ENCODE data around the gene GFRA1. TPM values are rescaled to one million over a fixed set of nuclear protein-coding genes. Genes with fewer than 3 reads are reported as not detected.

Gene GFRA1
- polyA plus RNA-seq, 1 donor (not counting 4 experiments of a cell fraction or from before 2014, with no cell fraction given) = not detected

GRCh38 chr10:116049974-116050304 is 223.1 kb downstream of the GFRA1 start:
- Histone ChIP-seq H4K20me1 (ENCODE audit: control insufficient read depth, extremely low read depth, insufficient read depth, low read length) (no peaks in the 10 kb centered on the region), H3K9me3 (ENCODE audit: control insufficient read depth, low read depth, low read length) (no peaks in the 10 kb centered on the region), H3K4me2 (ENCODE audit: control insufficient read depth, extremely low read depth, insufficient read depth, low read depth, low read length) (no peak overlapping the region), H2AFZ (ENCODE audit: control insufficient read depth, low read length) (no peak overlapping the region), H3K36me3 (ENCODE audit: control insufficient read depth in 2 of 2, extremely low read depth in 1 of 2, insufficient read depth in 2 of 2, low read length in 2 of 2) (no peaks in the 10 kb centered on the region), H3K79me2 (ENCODE audit: control insufficient read depth, insufficient read depth, low read length) (no peaks in the 10 kb centered on the region), H3K27me3 (ENCODE audit: control insufficient read depth, extremely low read depth, insufficient read depth, low read length) (no peaks in the 10 kb centered on the region), H3K9ac (ENCODE audit: control insufficient read depth, extremely low read depth, insufficient read depth, low read length) (no peak overlapping the region), H3K4me3 (ENCODE audit: control insufficient read depth in 2 of 3, extremely low read depth in 1 of 3, insufficient read depth in 2 of 3, low read depth in 1 of 3, low read length in 3 of 3) (no peak overlapping the region), H3K27ac (ENCODE audit: control insufficient read depth, insufficient read depth, low read length) (no peak overlapping the region), H3K9me1 (ENCODE audit: control insufficient read depth, extremely low read depth, insufficient read depth, low read length) (no peaks in the 10 kb centered on the region), H3K4me1 (ENCODE audit: control insufficient read depth, extremely low read depth, insufficient read depth, low read length) (no peaks in the 10 kb centered on the region)
- TF ChIP-seq CTCF (optimal IDR thresholded peaks at IDR 0.05 in 1 of 3, IDR thresholded peaks at IDR 0.05 in 1 of 3, conservative IDR thresholded peaks at IDR 0.05 in 1 of 3; ENCODE audit: extremely low read depth in 1 of 3, insufficient read depth in 2 of 3, low read length in 3 of 3) = no peak
- TF ChIP-seq EZH2 (IDR thresholded peaks at IDR 0.05; ENCODE audit: low read length) = no peak
- FAIRE-seq (no peak), DNase-seq (ENCODE audit: low read depth, low spot score) (no peak)
- dilution Hi-C loops (cut with MboI; ENCODE audit: extremely low pct_ligation_motif_present, low sequenced_read_pairs) = no loop called here

GRCh38 chr10:116049158-116049973 is 223.6 kb downstream of the GFRA1 start:
- Histone ChIP-seq H3K9me1 (ENCODE audit: control insufficient read depth, extremely low read depth, insufficient read depth, low read length) (no peaks in the 10 kb centered on the region), H3K27ac (ENCODE audit: control insufficient read depth, insufficient read depth, low read length) (no peak overlapping the region), H4K20me1 (ENCODE audit: control insufficient read depth, extremely low read depth, insufficient read depth, low read length) (no peaks in the 10 kb centered on the region), H3K4me3 (ENCODE audit: control insufficient read depth in 2 of 3, extremely low read depth in 1 of 3, insufficient read depth in 2 of 3, low read depth in 1 of 3, low read length in 3 of 3) (no peak overlapping the region), H3K4me2 (ENCODE audit: control insufficient read depth, extremely low read depth, insufficient read depth, low read depth, low read length) (no peak overlapping the region), H3K36me3 (ENCODE audit: control insufficient read depth in 2 of 2, extremely low read depth in 1 of 2, insufficient read depth in 2 of 2, low read length in 2 of 2) (no peaks in the 10 kb centered on the region), H2AFZ (ENCODE audit: control insufficient read depth, low read length) (no peak overlapping the region), H3K4me1 (ENCODE audit: control insufficient read depth, extremely low read depth, insufficient read depth, low read length) (no peaks in the 10 kb centered on the region), H3K9ac (ENCODE audit: control insufficient read depth, extremely low read depth, insufficient read depth, low read length) (no peak overlapping the region), H3K9me3 (ENCODE audit: control insufficient read depth, low read depth, low read length) (no peaks in the 10 kb centered on the region), H3K79me2 (ENCODE audit: control insufficient read depth, insufficient read depth, low read length) (no peaks in the 10 kb centered on the region), H3K27me3 (ENCODE audit: control insufficient read depth, extremely low read depth, insufficient read depth, low read length) (no peaks in the 10 kb centered on the region)
- DNase-seq (ENCODE audit: low read depth, low spot score) = no peak
- TF ChIP-seq EZH2 (IDR thresholded peaks at IDR 0.05; ENCODE audit: low read length) (no peak), CTCF (optimal IDR thresholded peaks at IDR 0.05 in 1 of 3, IDR thresholded peaks at IDR 0.05 in 1 of 3, conservative IDR thresholded peaks at IDR 0.05 in 1 of 3; ENCODE audit: extremely low read depth in 1 of 3, insufficient read depth in 2 of 3, low read length in 3 of 3) (no peak)
- no peak for FAIRE-seq
- dilution Hi-C loops (cut with MboI; ENCODE audit: extremely low pct_ligation_motif_present, low sequenced_read_pairs) = no loop called here
